ENCODE measurements around the gene ZFPM1.

GRCh38 chr16:88533381-88533917 lies 80.4 kb downstream of the ZFPM1 start:
- TF ChIP-seq, protein P1, sequence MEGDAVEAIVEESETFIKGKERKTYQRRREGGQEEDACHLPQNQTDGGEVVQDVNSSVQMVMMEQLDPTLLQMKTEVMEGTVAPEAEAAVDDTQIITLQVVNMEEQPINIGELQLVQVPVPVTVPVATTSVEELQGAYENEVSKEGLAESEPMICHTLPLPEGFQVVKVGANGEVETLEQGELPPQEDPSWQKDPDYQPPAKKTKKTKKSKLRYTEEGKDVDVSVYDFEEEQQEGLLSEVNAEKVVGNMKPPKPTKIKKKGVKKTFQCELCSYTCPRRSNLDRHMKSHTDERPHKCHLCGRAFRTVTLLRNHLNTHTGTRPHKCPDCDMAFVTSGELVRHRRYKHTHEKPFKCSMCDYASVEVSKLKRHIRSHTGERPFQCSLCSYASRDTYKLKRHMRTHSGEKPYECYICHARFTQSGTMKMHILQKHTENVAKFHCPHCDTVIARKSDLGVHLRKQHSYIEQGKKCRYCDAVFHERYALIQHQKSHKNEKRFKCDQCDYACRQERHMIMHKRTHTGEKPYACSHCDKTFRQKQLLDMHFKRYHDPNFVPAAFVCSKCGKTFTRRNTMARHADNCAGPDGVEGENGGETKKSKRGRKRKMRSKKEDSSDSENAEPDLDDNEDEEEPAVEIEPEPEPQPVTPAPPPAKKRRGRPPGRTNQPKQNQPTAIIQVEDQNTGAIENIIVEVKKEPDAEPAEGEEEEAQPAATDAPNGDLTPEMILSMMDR (IDR thresholded peaks at IDR 0.05), result no peak
- peak in 1 of 2 donors; percentile 37 for TF ChIP-seq POLR2A (IDR thresholded peaks at IDR 0.05)

Measured in thyroid gland (tissue), 4 donors.